DMS 273 treated with DMSO at 0.1 percent for 48 hours (cell line): ENCODE measurements around the gene MYO7A.
"Not testable (repeated sequence)": the region's sequence is repeated elsewhere in the genome, so short reads cannot be mapped to it uniquely, and the experiment has no call there.

Source experiments
- DNase-seq: peaks from one replicate; lab custom pipeline; 2025; lab: John Stamatoyannopoulos, UW

Gene MYO7A

DNA sequence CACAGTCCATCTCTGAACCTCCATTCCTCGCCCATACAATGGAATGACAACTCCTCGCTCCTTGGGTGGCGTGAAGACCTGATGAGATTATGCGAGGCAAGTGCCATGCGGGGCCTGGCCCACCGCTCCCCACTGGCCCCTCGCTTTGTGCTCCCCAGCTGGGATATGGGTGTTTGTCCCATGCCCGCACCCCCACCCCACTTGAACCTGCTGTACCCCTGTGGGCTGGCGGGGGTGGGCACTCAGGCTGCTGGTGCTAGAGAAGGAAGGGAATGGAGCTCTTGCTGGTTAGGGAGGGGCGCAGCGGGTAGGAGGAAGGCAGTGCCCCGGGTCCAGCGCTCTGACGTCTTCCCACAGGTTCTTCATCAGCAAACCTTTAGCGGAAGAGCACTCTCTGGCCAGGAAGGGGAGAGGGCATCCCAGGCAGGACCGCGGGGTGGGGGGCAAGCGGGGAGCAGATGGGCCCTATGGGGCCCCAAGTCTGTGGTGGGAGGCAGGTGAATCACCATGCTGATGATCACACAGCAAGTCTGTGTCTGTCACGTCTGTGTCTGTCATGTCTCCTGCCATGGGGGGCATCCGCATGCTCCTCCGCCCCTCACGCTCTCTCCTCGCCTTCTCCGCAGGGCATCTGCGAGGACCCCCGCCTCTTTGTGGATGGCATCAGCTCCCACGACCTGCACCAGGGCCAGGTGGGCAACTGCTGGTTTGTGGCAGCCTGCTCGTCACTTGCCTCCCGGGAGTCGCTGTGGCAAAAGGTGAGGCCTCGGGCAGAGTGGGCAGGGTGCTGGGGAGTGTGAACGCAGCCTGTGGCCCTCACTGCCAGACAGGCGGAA is 34.8 kb upstream of the MYO7A start:
- no peak for DNase-seq

DNA sequence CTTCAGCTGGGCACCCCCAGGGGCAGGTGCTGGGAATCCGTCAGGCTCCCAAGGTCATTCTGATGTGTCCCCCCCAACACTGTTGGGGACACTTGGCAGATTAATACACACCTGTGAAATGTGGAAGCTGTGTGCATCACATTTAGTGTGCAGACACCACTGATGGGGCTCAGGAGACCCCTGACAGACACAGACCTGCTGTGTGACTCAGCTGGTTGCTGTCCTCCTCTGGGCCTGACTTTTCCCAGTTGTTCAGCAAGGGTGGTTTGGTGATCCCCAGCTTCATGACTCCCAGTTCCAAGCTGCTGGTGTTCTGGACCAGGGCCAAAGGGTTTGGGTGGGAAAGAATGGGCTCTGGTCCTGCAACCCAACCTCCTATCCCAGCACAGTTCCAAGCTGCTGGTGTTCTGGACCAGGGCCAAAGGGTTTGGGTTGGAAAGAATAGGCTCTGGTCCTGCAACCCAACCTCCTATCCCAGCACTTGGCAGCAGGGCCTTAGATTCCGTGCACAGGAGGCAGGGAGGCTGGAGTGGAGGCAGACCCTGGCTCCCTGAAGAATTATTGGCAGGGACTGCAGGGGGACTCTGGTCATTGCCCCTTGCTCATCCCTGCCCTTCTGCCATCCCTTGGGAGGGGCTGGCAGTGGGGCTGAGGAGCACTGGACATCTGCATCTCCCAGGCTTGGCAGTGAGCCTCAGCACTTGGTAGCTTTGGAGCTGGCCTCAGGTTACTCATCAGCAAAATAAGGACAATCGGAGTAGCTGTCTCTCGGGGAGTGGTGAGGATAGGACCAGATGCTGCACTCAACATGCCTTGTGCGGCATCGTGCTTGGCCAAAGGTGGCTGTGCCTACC is 33.8 kb upstream of the MYO7A start:
- peak; percentile 36 for DNase-seq

DNA sequence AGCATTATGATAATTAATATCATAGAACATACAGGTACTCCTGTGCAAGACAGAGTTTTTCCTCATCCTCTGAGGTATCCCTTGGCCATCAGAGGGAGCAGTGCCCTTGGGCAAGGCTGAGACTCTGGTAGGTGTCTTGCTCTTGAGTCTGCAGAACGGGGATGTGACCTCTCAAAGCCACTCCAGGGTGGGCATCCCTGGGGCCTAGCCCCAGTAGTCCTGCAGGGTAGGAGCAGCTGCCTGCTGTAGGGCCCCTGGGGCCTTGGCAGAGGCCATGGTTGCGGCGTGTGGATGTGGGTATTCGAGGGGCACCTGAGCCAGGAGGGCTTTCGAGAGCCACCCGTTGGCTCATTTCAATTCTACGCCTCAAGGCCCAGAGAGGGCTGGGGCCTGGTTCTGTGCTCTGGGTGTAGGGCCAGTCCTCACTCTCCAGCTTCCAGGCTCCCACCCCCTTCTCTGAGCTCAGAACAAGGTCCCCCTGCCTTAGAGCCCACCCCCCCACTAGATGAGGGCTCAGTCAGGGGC is 33.1 kb upstream of the MYO7A start:
- DNase-seq = no peak

DNA sequence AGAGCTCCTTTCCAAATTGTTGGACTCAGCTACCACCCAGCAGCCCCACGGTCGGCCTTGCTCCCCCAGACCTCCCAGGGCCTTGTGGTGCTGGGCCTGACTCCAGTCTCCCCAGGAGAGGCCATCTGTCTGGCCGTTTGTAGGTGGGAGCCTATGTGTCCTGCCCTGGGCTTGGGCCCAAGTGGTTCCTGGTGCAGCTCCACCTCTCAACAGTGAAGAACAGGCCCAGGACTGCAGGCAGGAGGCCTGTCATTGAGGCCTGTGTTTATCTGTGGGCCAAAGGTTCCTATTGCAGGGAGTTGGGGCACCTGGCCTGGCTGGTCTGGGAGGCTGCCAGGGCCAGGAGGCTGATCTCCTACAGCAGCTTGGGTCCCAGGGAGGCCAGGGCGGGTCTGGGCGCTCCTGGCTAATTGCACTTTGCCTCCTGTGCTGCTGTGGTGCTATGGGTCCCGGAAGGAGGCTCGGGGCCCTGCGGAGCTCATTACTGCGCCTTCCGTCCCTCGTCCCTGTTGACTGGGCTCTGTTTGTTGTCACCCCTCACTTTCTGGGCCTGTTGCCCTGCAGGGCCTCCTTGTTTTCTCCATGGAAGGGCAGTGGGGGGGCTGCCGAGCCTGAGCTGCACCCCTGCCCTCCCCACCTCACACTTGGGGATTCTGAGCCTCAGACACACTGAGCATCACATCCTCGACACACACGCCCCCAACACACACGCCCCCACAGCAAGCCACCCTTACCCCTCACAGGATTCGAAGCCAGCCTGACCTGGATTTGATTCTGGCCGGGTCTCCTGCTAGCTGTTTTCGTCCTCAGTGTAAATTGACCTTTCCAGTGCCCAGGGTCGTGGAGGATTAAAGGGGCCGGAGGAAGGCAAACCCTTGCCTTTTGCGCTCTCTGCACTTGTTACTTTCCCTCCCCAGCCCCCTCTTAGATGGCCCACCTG is 32.2 kb upstream of the MYO7A start:
- peak; percentile 18 for DNase-seq

DNA sequence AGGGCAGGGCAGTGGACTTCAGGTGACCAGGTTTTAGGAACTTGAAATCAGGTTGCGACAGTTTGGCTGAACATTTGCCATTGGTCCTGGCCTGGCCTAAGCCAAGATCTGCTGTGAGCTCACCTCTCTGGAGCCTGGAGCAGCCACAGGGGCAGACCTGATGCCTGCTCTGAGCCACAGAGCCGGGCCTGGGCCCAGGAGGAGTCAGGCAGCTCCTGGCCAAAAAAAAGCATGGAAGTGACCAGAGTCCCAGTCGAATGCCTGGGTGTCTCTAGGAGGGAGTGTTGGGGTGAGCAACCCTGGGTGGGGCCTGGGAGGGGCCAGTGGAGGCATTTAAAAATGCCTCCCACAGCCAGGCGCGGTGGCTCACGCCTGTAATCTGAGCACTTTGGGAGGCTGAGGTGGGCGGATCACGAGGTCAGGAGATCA is 31.4 kb upstream of the MYO7A start:
- no peak for DNase-seq

DNA sequence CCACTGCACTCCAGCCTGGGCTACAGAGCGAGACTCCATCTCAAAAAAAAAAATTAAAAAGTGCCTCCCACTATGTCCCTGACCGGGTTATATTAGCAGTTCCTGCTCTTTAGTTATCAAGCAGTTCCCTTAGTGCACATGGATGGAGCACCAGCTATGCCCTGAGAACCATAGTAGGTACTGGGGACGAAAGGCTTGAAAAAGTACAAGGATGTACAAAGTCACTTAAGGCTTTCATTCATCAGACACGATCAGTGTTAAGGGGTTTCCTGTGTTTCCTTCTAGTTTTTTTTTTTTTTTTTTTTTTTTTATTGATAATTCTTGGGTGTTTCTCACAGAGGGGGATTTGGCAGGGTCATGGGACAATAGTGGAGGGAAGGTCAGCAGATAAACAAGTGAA is 30.9 kb upstream of the MYO7A start:
- DNase-seq = not testable (repeated sequence)

DNA sequence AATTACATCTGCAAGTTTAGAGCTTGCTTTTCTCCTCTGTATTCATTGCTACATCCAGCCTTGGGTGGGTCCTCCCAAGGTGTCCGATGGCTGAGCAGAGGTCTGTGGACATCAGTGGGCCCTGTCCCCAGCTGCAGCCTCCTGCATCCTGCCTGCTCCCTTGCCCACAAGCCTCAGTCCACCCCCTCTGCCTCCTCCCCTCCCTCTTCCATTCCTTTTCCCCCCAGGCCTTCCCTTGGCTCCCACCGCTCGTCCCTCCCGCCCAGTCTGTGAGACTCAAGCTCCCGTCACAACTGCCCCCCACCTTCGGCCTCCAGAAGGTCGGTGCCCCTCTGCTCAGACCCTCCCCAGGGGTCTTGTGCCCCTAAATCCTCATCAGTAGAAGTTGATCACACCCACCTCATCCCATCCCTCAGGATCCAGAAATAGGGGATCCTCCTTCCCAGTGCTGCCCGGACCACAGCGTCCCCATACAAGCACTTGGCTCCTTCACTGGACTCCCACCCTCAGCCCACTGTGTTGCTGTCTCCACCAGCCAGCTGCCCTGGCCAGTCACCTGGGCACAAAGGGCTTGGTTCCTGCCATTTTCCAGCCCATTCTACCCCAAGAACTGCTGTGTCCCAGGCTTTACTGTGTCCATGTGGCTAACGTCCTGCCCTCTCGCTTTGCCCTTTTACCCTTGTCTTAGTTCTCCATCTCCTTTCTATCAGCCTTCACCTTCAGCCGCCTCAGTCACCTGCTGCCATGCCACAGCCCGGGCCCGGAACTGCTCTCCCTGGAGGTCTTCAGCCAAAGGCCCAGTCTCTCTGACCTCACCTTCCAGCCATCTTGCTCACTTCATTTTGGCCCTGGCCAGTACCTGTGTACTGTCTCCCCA is 27.6 kb upstream of the MYO7A start:
- DNase-seq = no peak

DNA sequence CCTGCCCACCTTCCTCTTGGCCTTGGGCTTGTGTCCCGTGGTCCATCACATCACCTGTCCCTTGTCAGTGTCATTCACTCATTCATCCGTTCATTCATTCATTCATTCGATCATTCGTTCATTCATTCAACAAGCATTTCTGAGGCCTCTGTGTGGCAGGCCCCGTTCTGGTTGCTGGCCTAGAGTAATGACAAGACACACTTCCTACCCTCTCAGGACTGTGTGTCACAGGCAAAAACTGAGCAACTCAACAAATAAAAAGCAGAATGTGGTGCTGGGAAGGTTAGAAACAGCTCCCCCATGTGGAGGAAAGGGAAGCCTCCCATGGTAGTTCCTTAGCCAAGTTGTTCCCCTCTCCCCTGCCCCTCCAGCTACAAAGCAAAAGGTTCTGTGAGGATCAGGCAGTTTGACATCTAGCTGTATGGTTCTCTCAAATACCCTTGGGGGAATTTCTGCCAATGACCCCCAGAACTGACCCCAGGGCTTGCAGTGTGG is 27.0 kb upstream of the MYO7A start:
- no peak for DNase-seq

DNA sequence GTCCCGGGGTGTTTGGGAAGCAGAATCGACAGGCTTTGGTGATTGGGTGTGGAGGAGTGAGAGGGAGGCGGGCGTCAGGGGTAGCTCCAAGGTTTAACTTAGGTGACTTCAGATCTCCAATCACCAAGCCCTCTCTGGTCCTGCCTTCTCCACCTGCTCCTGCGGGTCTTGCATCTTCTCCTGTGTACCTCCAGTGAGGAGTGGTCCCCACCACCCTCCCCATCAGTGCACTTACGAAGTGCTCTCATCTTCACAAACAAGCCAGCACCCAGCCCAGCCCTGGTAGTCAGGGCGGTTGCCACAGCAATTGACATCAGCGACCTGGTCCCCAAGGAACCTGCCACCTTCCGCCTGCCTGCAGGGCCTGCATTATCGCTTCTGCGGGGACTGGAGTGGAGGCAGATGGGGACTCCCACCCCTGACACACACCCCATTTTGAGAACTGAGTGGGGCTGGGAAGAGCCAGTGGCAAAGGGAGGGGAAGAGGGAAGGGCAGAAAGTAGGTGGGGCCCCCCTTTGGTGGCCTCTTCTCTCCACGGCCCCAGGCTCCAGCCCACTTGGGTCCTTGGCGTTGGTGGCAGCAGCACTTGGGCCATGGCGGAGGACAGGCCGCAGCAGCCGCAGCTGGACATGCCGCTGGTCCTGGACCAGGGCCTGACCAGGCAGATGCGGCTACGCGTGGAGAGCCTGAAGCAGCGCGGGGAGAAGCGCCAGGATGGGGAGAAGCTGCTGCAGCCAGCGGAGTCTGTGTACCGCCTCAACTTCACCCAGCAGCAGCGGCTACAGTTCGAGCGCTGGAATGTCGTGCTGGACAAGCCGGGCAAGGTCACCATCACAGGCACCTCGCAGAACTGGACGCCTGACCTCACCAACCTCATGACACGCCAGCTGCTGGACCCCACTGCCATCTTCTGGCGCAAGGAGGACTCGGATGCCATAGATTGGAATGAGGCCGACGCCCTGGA is 25.5 kb upstream of the MYO7A start, which contains the start of gene OMP:
Gene OMP (plus strand): TSS at position 595 of the 965 bp plus-strand sequence. CDS start 0 bp downstream, at position 595.
- DNase-seq = no peak

DNA sequence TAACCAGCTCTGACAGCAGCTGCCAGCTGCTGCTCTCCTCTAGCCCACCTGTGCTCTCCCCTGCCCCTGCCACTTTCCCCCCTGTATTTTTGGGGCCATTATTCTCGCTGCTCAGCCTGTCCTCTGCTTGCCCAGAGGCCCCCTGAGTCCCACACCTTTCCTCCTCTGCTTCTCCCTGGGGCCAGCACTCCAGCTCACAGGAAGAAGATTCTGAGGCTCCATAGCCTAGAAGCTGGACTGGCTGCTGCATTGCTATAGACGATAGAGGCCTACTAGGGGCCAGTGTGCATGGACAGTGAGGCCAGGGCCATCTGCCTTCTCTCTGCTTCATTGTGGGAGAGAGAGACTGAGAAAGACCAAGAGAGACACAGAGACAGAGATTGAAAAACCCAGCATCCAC is 24.7 kb upstream of the MYO7A start:
- no peak for DNase-seq

DNA sequence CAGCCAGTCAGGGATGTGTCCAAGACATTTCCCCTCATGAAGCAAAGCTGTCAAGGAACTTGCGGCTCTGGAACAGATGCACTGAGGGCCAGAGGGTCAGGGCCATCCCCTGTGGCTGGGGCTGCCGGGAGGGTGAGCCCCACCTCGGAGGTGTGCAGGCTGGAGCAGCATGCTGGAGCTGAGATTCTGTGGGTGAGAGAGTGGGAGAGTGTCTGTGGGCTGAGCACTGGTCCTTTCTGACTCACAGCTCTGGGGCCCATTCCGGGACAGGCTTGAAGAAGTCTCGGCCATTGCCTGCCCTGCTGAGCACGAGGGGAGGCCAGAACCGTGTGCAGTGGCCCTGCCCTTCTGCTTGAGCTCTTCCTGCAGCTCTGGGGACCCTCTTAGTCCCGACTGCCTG is 23.3 kb upstream of the MYO7A start:
- DNase-seq = no peak

DNA sequence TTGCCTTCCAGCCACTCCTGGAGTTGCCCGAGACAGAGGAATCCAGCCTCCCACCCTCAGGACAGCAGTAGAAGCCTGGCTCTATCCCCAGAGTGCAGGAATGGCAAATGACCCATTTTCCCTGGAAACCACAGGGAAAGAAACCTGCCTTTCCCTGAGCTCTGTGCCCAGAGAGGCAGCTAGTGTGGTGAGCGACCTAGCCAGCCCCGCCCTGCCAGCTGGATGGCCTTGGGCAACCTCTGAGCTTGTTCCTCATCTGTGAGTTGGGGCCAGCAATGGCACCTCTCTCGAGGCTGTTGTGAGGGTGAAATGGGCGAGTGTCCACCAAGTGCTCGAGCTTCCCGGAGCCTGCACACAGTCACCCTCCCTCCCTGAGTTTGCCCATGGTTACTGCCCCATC is 21.7 kb upstream of the MYO7A start:
- DNase-seq = no peak

DNA sequence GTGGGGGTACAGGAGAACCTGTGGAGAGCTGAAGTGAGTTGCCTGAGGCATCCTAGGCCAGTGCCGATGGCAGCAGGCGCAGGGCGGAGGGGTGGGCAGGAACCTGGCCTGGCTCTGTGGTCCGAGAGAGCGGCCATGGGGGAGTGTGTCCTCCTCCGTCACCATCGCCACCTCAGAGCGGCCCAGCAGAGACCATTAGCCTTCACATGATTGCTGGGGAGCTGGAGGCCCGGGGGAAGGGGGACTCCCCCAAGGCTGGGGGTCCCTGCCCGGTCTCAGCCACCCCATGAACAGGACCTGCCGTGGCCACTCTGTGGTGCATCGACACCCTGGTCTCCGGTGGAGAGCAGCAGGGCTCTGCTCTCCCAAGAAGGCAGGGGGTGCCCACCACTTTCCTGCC is 21.3 kb upstream of the MYO7A start:
- no peak for DNase-seq

DNA sequence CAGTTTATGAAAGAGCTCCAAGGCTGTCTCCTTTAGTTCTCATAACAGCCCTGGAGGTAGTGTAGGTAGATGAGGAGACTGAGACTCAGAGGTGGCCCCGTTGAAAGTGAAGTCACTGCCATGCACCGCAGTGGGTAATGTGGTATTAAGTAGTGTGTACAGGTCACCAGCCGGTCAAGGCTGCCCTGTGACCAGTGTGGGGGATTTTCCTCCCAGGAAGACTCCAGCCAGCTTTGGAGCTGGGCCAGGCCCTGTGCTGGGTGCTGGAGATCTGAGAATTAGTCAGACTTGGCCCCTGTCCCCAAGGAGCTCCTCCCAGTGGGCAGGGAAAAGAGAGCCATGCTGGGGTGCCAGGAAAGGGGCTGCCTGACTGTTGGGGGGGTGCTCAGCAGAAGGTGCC is 20.1 kb upstream of the MYO7A start:
- no peak for DNase-seq

DNA sequence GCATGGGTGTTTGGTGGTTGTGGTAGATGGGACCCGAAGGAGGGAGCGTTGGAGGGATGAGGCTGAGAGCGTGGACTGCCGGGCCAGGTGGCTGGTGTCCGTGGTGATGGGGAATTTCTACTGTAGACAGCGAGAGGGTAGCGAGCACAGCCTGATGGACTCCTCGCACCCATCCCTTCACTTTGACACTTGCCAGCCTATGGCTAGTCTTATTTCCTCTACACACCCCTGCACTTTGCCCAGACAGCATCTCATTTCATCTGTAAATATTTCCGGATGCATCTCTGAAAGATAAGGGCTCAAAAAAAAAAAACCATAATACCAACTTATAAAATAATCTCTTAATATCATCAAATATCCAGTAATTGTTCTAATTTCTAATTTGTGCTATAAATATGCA is 19.6 kb upstream of the MYO7A start:
- no peak for DNase-seq

DNA sequence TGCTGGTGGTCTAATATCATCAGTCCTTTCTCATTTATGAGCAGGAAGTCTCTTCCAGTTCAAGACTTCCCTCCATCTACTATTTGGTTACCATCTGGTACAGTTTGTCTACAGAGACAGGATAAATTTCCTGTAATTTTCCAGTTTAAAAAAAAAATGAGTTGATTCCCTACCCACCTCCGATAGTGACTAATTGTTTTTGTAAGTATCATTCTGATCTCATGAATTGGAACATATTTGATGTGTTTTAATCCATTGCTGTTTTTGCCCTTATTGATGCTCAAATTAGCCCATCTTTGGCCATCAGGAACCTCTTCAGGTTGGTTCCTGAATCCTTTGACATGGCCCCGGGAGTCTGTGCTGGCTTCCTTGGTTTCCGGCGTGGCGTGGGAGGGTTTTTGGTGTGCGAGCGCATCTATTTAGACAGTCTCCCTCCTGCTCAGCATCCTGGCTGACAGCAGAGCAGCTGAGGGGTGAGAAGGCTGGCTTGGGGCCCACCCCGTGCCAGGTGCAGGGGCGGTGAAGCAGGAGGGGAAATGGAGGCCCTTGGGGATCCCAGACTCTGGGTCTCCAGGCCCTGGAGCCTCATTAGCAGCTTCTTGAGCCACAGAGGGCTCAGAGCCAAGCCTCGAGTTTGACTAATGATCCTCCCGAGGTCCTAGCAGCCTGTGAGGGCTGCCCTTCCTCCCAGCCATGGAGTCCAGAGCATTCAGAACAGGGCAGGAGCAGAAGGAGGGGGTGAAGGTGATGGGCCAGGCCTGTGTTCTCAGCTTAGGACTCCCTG is 18.6 kb upstream of the MYO7A start:
- peak; percentile 67 for DNase-seq

DNA sequence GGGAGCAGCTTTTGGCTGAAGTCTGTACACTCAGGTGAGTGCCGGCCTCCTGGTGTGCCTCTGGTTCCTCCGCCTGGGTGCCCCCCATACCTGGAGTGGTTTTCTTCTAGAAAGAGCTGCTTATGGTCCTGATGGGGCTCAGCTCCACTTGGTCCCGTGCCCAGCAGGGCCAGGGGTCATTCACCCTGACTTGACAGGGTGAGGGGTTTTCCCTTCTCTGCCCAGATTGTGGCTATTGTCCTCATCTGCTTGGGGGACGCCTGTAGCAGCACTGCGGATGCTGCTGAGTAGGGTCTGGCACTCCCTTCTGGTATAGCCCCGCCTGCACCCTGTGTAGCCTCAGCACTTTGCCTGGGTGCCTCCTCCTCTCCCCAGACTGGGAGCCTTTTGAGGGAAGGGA is 17.2 kb upstream of the MYO7A start:
- no peak for DNase-seq

DNA sequence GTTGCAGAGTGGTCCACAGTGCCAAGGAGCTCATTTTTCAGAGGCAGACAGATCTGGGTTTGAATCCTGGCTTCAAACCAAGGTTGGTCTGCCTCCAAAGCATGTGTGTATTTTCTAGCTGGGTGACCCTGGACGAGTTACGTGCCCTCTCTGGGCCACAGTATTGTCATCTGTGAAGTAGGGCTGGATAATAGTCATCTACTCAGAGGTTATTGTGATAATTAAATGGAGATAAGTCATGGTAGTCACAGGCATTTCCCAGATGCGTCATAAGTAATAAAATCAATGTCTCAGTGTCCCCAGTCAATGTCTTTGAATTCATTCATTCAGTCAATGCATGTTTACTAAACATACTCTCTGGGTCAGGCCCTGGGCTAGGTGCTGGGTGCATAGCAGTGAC is 16.8 kb upstream of the MYO7A start:
- DNase-seq = no peak

DNA sequence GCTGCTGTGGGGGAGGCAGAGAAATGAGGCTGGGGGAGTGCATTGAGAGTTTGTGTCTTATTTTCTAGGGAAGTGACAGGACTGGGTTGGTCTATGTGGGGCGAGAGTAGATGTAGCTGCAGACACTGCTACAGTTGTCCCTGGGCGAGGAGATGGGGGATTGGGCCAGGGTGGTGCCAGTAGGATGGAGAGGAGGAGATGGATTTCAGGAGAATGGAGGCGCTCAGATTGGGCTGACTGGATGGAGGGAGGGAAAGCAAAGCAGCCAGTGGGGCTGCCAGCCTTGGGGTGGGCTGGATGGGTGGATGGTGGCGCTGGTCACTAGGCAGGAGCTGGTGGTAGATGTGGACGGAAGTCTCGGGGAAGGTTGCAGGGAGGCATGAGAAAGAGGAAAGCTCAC is 16.1 kb upstream of the MYO7A start:
- DNase-seq = no peak
